ENCODE data around the gene ASXL3.

ASXL3 gene

GRCh38 chr18:33577685-33578517 lies at the start of gene ASXL3:
ASXL3 (plus strand) TSS chr18:33578219; CDS start chr18:33578632, 413 bp downstream.
- DNase-seq (ENCODE audit: low read depth) = no peak

DNA sequence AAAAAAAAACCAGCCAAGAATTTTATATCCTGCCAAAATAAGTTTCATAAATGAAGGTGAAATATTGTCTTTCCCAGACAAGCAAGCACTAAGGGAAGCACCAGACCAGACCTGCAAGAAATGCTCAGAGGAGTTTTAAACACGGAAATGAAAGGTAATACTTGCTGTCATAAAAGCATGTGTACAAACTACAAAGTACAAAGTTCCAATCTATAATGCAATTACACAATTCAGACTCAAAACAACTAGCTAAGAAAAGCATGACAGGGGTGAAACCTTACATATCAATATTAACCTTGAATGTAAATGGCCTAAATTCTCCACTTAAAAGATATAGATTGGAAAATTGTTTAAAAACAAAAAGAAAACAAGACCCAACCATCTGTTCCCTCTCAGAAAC lies 45.0 kb upstream of the ASXL3 start:
- DNase-seq (ENCODE audit: low read depth) = no peak

DNA sequence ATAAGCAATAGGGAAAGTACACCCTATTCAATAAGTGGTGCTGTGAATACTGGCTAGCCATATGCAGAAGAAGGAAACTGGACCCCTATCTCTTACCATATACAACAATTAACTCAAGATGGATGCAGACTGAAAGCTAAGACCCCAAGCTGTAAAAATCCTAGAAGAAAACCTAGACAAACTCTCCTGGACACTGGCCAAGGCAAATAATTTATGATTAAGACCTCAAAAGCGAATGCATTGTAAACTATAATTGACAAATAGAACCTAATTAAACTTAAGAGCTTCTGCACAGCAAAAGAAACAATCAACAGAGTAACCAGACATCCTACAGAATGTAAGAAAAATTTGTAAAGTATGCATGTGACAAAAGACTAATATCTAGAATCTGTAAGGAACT lies 41.1 kb upstream of the ASXL3 start:
- DNase-seq (ENCODE audit: low read depth) = no peak

GRCh38 chr18:33538418-33539042 lies 39.5 kb upstream of the ASXL3 start:
- DNase-seq (ENCODE audit: low read depth) = no peak

GRCh38 chr18:33540392-33540791 lies 37.6 kb upstream of the ASXL3 start:
- DNase-seq (ENCODE audit: low read depth) = no peak

DNA sequence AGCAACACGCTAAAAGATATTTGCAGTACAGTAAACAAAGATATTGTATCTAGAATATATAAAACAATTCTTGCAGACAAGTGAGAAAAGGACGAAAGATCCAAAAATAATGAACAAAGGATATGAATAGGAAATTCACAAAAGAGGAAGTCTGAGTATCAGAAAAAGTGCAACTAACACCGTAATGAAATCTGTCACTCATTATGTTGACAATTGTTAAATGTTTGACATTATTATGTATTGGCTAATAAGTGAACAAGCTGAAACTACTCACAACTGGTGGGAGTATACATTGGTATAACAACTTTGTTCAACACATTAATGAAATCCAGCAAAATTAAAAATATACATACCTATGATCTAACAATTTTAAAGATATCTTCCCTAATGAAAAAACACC lies 36.7 kb upstream of the ASXL3 start:
- DNase-seq (ENCODE audit: low read depth) = no peak

- DNase-seq (ENCODE audit: low read depth) = no peak
These were observed 21.2 kb upstream of the ASXL3 start for GRCh38 chr18:33556846-33557245.

DNA sequence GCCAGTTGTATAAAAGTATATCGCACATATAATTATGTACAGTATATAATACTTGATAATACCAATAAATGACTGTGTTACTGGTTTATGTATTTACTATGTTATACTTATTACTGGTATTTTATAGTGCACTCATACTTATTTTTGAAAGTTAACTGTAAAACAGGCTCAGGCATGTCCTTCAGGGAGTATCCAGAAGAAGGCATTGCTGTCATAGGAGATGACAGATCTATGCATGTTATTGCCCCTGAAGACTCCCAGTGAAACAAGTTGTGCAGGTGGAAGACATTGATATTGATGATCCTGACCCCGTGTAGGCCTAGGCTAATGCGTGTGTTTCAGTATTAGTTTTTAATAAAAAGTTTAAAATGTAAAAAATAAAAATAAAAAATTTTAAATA lies 20.3 kb upstream of the ASXL3 start:
- no peak for DNase-seq (ENCODE audit: low read depth)

DNA sequence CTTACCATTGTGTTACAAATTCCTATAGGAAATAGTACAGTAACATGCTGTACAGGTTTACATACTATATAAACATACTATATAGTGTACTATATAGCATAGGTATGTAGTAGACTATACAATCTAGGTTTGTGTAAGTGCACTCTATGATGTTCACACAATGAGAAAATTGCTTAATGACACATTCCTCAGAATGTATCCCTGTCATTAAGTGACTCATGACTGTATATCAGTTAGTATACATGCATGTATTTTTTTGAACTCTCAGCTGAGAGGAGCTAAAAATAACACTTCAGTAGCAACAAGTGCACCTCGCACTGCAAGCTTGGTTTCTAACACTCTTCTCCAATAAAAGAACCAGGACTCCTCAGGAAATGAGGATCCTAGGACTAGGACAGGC lies 19.5 kb upstream of the ASXL3 start:
- no peak for DNase-seq (ENCODE audit: low read depth)

- DNase-seq (ENCODE audit: low read depth) = no peak
These were observed 17.2 kb upstream of the ASXL3 start for GRCh38 chr18:33560686-33561370.

DNA sequence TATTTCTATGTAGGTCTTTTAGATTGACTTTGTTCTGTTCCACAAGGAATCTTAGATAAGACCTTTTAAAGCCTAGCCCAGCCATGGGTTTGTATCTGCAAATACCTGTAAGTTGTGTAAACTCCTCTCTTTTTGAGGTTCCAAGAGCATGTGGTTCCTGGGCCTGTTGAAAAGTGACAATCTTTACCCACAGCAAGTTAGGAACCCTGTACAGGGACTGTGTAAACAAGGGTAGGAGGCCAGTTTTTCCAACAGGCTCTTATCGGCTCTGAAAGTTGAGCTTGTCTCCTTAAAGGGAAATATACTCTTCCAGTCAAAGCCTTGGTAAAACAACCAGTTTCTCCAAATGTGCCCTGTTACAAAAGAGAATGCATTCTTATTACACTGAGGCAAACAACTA lies 15.3 kb upstream of the ASXL3 start:
- no peak for DNase-seq (ENCODE audit: low read depth)

DNA sequence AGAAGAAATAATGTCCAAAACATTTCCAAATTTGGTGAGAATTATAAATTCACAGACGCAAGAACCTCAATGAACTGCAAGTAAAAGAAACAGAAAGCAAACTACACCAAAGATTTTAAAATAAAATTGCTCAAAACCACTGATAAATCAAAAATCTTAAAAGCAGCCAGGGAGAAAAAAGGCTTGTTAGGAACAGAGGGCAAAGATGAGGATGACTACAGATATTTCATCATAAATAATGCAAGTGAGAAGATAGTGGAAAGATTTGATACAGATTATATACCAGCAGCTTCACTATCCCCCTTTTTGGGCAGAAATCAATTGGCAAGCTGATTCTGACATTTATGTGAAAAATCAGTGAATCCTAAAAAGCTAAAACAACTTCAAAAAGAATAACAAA lies 10.3 kb upstream of the ASXL3 start:
- no peak for DNase-seq (ENCODE audit: low read depth)

GRCh38 chr18:33571998-33572787 lies 5.8 kb upstream of the ASXL3 start:
- DNase-seq (ENCODE audit: low read depth) = no peak

- no peak for DNase-seq (ENCODE audit: low read depth)
These were observed 4.8 kb upstream of the ASXL3 start for GRCh38 chr18:33573193-33573592.

- no peak for DNase-seq (ENCODE audit: low read depth)
These were observed 2.6 kb upstream of the ASXL3 start for GRCh38 chr18:33575451-33575850.

DNA sequence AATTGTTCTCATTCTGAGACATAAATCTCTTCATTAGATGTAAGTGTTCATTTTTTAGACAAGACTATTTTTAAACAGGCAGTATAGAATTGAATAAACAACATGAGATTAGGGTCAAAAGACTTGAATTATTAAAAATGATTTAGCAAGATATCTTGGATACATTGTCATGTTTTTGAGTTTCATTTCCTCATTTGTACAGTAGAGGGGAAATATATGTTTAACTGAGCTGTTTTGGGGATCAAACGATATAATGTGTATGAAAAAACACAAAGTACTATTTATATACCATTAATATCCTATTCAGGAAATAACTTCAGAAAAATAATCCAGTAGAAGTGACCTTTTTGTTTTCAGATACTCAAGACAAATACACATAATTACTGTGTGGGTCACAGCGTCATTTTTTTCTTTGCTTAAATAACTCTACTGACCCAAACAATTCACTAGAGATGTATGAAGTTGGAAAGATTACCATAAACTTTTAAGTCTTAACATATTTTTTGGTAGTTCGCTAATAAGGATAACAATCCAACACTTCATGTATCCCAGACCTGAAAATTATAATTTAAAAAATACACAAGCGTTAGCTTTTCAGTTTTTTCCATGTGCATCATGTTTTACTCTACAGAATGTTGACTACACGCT lies 896 bp upstream of the ASXL3 start:
- DNase-seq (ENCODE audit: low read depth) = no peak

DNA sequence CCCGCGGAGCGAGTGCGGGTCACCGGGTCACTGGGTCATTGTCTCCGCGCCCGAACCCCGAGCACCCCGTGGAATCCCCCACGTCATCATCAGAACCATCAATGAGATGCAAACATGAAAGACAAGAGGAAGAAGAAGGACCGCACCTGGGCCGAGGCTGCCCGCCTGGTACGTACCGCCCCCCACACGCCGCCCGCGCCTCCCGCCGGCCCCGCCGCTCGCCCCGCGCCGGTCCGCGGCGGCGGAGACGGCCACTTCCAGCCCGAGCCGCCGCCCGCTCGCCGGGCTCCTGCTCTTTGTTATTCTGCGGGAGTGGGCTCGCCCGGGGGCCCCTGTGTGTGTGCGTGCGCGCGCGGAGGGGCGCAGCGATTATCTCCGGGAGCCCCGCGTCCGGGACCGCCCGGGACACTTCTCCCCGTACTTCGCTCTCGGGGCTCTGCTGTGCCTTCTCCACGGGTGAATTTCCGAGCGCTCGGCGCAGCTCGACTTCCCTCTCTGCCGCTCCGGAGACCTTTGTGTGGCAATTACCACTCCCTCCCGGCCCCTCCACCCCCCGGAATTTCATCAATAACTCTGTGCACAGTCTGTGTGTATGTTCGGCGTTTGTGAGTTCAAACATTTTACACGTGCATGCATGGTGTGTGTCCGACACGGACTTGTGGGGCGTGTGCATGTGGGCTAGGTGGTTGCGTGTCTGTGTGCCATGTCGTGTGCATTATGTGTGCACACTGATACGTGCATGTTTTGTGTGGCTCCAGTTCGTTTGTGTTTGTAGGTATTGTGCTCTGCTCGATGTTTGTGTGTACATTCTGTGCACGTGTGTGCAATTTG lies 714 bp downstream of the ASXL3 start:
- no peak for DNase-seq (ENCODE audit: low read depth)

GRCh38 chr18:33579349-33580215 lies 1.6 kb downstream of the ASXL3 start:
- no peak for DNase-seq (ENCODE audit: low read depth)

- DNase-seq (ENCODE audit: low read depth) = no peak
These were observed 2.5 kb downstream of the ASXL3 start for GRCh38 chr18:33580546-33580945.

DNA sequence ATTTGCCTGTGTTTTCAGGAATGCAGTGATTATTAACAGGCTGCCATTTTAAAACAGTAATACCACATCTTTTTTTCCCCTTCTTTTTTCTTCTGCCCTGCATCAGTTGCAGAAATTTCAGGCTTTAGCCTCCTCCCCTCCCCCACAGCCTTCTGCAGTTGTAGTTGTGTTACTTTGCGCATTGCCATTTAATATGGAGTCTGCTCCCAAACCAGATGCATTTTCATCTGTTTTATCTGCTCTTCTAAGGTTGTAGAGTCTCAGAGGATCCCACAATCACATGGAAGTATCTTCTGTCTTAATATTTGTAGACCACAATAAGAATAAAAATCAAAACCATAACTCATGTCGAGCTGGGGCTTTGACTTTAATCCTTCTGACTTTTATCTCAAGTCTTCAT lies 3.8 kb downstream of the ASXL3 start:
- no peak for DNase-seq (ENCODE audit: low read depth)
